ENCODE data around the gene TTC7B. TPM values are rescaled to one million over a fixed set of nuclear protein-coding genes. Genes with fewer than 3 reads are reported as not detected.

TTC7B gene
- total and polyA plus RNA-seq, 2 donors (not counting 3 experiments of a cell fraction or from before 2014, with no cell fraction given): 46.8 to 76.5 TPM

GRCh38 chr14:90687680-90688079 is 128.6 kb downstream of the TTC7B start:
- no peaks in the 10 kb centered on the region for H3K9me1 ChIP-seq (replicated peaks; ENCODE audit: control insufficient read depth, extremely low read depth, insufficient read depth, low read length)
- TF ChIP-seq MAX (IDR thresholded peaks at IDR 0.05; ENCODE audit: insufficient read depth, insufficient read length) (no peak), MYC (IDR thresholded peaks at IDR 0.05; ENCODE audit: low read depth, low read length) (no peak), JUN (IDR thresholded peaks at IDR 0.05; ENCODE audit: borderline replicate concordance, insufficient read depth, insufficient read length, low read depth) (no peak), EZH2 (IDR thresholded peaks at IDR 0.05; ENCODE audit: borderline replicate concordance, low read depth, low read length, severe bottlenecking) (no peak)
- no peak overlapping the region for H3K27ac ChIP-seq (ENCODE audit: insufficient read depth, low read depth, low read length)
- POLR2A ChIA-PET: no interaction called here
- FAIRE-seq (no peak), DNase-seq (ENCODE audit: low read depth, low spot score) (no peak)
- intact Hi-C loops (cut with micrococcal nuclease) (no loop called here), dilution Hi-C loops (cut with MboI; ENCODE audit: extremely low pct_ligation_motif_present, low sequenced_read_pairs) (no loop called here)
- BruUV-seq (replicated peaks): no TSS peak
- H3K9ac ChIP-seq (replicated peaks; ENCODE audit: extremely low read depth, insufficient read depth, low read length): no peak overlapping the region
- no peaks in the 10 kb centered on the region for H3K4me1 ChIP-seq (ENCODE audit: control insufficient read depth, extremely low read depth, insufficient read depth, low read length)
- H4K20me1 ChIP-seq (replicated peaks; ENCODE audit: control insufficient read depth, extremely low read depth, insufficient read depth, low read length): no peaks in the 10 kb centered on the region
- no peak overlapping the region for H3K4me2 ChIP-seq (ENCODE audit: insufficient read depth, low read length)
- no peak overlapping the region for H3K4me3 ChIP-seq (replicated peaks in 1 of 3; ENCODE audit: insufficient read depth in 1 of 3, low read depth in 1 of 3, low read length in 3 of 3)
- no peak overlapping the region for H2AFZ ChIP-seq (ENCODE audit: low read depth, low read length)
- H3K79me2 ChIP-seq (ENCODE audit: control insufficient read depth, insufficient read depth, low read length): no peaks in the 10 kb centered on the region
- no peaks in the 10 kb centered on the region for H3K27me3 ChIP-seq (ENCODE audit: control insufficient read depth in 2 of 2, insufficient read depth in 2 of 2, low read length in 2 of 2)
- CTCF ChIA-PET: interaction anchor here (1.4 to 1.5 kb wide), 2 partner anchors 9 to 11 kb away, joined by 4 to 6 read pairs; no protein-coding TSS in a partner anchor
- peaks cover 0 to 7% of the 10 kb centered on the region in 2 experiments for H3K36me3 ChIP-seq (ENCODE audit: control insufficient read depth in 2 of 2, extremely low read depth in 1 of 2, insufficient read depth in 2 of 2, low read length in 2 of 2)
- no peaks in the 10 kb centered on the region for H3K9me3 ChIP-seq (replicated peaks; ENCODE audit: control insufficient read depth, insufficient read depth, low read length)

GRCh38 chr14:90682615-90683014 is 133.6 kb downstream of the TTC7B start:
- Histone ChIP-seq H3K9me3 (replicated peaks; ENCODE audit: control insufficient read depth, insufficient read depth, low read length) (no peaks in the 10 kb centered on the region), H4K20me1 (replicated peaks; ENCODE audit: control insufficient read depth, extremely low read depth, insufficient read depth, low read length) (no peaks in the 10 kb centered on the region), H2AFZ (ENCODE audit: low read depth, low read length) (no peak overlapping the region), H3K27me3 (ENCODE audit: control insufficient read depth in 2 of 2, insufficient read depth in 2 of 2, low read length in 2 of 2) (no peaks in the 10 kb centered on the region), H3K4me1 (ENCODE audit: control insufficient read depth, extremely low read depth, insufficient read depth, low read length) (peaks cover 9% of the 10 kb centered on the region), H3K36me3 (ENCODE audit: control insufficient read depth in 2 of 2, extremely low read depth in 1 of 2, insufficient read depth in 2 of 2, low read length in 2 of 2) (peaks cover 0 to 4% of the 10 kb centered on the region in 2 experiments), H3K4me3 (replicated peaks in 1 of 3; ENCODE audit: insufficient read depth in 1 of 3, low read depth in 1 of 3, low read length in 3 of 3) (no peak overlapping the region), H3K4me2 (ENCODE audit: insufficient read depth, low read length) (no peak overlapping the region), H3K27ac (ENCODE audit: insufficient read depth, low read depth, low read length) (no peak overlapping the region), H3K79me2 (ENCODE audit: control insufficient read depth, insufficient read depth, low read length) (no peaks in the 10 kb centered on the region), H3K9me1 (replicated peaks; ENCODE audit: control insufficient read depth, extremely low read depth, insufficient read depth, low read length) (no peaks in the 10 kb centered on the region), H3K9ac (replicated peaks; ENCODE audit: extremely low read depth, insufficient read depth, low read length) (no peak overlapping the region)
- dilution Hi-C loops (cut with MboI; ENCODE audit: extremely low pct_ligation_motif_present, low sequenced_read_pairs): no loop called here
- TF ChIP-seq GATA2 (IDR thresholded peaks at IDR 0.05; ENCODE audit: insufficient read depth, insufficient read length, low read depth, low read length) (no peak), FOS (IDR thresholded peaks at IDR 0.05; ENCODE audit: borderline replicate concordance, insufficient read depth, low read length) (no peak), EZH2 (IDR thresholded peaks at IDR 0.05; ENCODE audit: borderline replicate concordance, low read depth, low read length, severe bottlenecking) (no peak), POLR2AphosphoS5 (IDR thresholded peaks at IDR 0.05; ENCODE audit: insufficient read depth, low read depth, low read length) (no peak), JUN (IDR thresholded peaks at IDR 0.05; ENCODE audit: borderline replicate concordance, insufficient read depth, insufficient read length, low read depth) (no peak), MAX (IDR thresholded peaks at IDR 0.05; ENCODE audit: insufficient read depth, insufficient read length) (no peak), CTCF (IDR thresholded peaks at IDR 0.05; ENCODE audit: extremely low read depth in 1 of 2, insufficient read depth in 1 of 2, low read depth in 1 of 2, low read length in 2 of 2) (no peak), POLR2A (IDR thresholded peaks at IDR 0.05; ENCODE audit: low read depth, low read length) (no peak), MYC (IDR thresholded peaks at IDR 0.05; ENCODE audit: low read depth, low read length) (no peak)
- POLR2A ChIA-PET: no interaction called here
- CTCF ChIA-PET: interaction anchor here (1.1 to 1.4 kb wide), 2 partner anchors 9 to 283 kb away, joined by 3 to 4 read pairs; no protein-coding TSS in a partner anchor
- BruUV-seq (replicated peaks): no TSS peak
- FAIRE-seq (no peak), DNase-seq (ENCODE audit: low read depth, low spot score) (no peak)
- intact Hi-C loops (cut with micrococcal nuclease): no loop called here

Measured in endothelial cell of umbilical vein (primary cell).